GM19463 (cell line): ENCODE measurements around the gene PCNX4.
A peak's percentile ranks its signal among the peaks of the same experiment; 100 is the strongest.

Experiments
- ATAC-seq: cut with Tn5 transposase; IDR thresholded peaks from one replicate; pipeline ENCODE4 v1.9.1; 2021; ENCODE audit warnings: mild to moderate bottlenecking, moderate library complexity; ENCODE audit not compliant: unreplicated experiment

The PCNX4 gene

DNA sequence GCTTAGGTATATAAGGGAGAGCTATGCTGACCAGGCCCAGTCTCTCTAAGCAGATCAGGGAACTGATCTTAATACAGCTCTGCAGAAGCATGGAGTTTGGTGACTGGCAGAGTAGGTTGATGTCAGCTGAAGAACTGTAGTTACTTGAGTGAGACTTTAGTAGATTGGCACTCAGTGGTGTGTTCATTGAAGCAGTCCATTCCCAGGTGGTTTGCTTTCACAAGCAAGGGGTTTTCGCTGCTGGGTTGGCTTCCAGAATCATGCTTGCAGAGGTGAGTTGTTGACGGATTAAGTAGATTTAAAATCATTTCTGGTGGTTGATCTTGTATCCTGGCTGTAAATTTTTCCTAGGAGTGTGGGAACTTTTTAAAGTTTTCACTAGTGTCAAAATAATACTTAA is 80.0 kb downstream of the PCNX4 start:
- ATAC-seq = no peak

DNA sequence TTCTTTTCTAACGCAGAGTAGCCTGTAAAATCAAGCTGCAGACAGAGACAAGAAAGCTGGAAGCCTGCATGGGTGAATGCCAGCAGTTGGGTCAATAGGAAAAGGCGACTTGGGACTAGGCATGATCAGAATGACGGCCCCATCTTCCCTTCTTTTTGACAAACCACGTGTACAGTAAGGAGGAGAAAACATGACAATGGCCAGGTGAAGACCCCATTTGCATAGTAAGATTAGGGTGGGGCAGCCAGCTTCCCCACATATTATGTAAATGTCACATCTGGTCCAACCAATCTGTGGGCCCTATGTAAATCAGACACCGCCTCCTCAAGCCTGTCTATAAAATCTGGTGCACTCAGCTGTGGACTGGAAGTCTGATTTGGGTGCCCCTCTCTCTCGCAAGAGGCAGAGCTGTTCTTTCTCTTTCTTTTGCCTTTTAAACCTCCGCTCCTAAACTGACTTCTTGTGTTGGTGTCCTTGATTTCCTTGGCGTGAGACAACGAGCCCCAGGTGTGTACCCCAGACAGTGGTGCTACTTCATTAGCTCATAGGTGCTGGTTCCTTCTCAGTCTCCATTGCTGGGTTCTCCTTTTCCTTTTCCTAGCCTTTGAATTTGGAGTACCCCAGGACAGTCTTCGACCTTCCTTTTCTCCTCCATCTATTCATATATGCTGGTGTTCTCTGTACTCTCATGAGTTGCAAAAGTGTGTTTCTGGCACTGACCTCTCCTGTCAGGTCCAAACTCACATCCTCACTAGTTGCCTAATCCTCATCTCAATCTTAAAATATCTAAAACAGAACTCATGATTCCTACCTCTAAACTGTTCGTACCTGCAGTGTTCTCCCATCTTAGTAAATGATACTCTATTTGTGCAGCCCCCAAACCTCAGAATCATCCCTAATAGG is 82.9 kb downstream of the PCNX4 start:
- ATAC-seq = no peak

DNA sequence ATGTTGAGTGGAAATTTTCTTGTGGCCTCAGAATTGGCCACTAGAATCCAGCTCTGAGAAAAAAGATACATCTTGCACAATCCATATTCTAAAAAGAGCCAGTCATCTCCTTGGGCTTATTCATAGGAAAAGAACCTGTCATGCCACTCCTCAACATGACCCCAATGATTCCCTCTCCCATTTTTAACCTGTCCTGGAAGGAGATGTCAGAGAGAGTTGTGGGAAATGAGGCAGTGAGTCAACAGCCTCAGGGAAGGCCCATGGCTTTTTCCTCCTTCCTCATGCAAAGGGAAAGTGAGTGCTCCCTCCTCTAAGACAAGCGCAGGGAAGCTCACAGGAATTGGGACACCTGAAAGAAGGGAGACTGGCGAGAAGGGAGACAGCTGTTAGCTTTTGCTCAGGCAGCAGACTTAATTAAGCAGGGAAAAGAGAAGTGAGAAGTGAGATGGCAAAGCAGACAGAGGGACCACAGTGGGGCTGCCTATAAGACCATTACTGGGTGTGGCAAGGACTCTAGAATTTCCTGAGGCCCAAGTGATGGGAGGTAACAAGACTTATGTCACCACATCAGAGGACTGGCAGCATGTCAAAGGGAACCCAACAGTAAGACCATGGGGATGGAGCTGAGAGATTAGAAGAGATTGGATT is 83.7 kb downstream of the PCNX4 start:
- no peak for ATAC-seq

GRCh38 chr14:60178164-60178563 is 86.4 kb downstream of the PCNX4 start:
- no peak for ATAC-seq

- no peak for ATAC-seq
Measured at GRCh38 chr14:60178820-60179219, 87.1 kb downstream of the PCNX4 start.

DNA sequence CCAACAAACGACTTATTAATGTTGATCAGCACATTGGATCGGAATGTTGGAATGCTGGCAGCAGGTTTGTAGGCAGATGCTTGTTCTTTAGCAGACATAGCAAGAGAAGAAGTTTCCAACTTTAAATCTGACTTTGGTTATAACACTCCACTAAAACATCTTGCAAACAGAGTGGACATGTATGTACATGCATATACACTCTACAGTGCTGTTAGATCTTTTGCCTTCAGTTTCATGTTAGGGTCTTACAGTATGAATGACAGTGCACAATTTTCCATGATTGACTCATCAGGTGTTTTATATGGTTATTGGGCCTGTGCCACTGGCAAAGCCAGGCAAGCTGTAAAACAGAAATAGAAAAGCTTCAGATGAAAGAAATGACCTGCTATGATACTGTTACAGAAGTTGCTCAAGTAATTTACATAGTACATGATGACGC is 87.7 kb downstream of the PCNX4 start:
- no peak for ATAC-seq

GRCh38 chr14:60183138-60183537 is 91.4 kb downstream of the PCNX4 start:
- ATAC-seq = no peak

DNA sequence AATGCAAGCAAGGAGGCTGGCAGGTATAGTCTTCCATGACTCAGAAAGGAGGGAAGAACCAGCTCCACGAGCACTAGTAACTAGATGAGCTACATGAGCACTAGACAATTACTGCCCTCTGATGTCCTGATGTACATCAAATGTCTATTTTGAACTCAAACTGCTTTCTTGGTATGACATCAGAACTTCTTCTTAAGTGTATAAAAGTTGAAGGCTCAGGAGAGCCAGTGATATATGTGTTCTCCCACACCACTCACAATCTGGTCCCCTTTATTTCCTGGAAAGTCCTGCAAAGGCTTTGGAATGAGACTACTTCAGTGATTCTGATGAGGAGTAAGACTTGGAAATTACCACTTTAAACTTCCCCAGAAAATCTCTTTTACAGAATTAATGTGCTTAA is 92.0 kb downstream of the PCNX4 start:
- peak; percentile 42 for ATAC-seq

- ATAC-seq = peak; percentile 36
Measured at GRCh38 chr14:60184146-60184904, 92.6 kb downstream of the PCNX4 start.

GRCh38 chr14:60184905-60185555 is 93.3 kb downstream of the PCNX4 start:
- peak; percentile 26 for ATAC-seq

GRCh38 chr14:60188115-60188514 is 96.4 kb downstream of the PCNX4 start:
- no peak for ATAC-seq

DNA sequence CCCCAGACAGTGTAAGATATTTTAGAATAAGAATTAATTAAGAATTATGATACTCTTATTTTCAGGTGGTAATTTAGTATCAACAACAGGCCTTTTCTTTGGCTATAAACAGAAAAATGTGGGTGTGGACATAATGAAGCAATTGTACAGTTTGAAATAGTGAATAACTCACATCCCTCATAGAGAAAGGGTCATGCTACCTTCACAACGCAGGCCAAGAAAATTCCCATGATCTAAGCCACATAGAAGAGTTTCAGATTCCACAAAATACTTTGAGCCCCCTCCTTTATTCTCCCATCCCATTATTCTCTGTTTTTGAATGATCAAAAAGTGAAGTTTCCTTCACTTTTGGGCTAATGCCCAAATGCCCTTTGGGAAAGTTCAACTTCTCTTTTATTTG is 97.0 kb downstream of the PCNX4 start:
- no peak for ATAC-seq

DNA sequence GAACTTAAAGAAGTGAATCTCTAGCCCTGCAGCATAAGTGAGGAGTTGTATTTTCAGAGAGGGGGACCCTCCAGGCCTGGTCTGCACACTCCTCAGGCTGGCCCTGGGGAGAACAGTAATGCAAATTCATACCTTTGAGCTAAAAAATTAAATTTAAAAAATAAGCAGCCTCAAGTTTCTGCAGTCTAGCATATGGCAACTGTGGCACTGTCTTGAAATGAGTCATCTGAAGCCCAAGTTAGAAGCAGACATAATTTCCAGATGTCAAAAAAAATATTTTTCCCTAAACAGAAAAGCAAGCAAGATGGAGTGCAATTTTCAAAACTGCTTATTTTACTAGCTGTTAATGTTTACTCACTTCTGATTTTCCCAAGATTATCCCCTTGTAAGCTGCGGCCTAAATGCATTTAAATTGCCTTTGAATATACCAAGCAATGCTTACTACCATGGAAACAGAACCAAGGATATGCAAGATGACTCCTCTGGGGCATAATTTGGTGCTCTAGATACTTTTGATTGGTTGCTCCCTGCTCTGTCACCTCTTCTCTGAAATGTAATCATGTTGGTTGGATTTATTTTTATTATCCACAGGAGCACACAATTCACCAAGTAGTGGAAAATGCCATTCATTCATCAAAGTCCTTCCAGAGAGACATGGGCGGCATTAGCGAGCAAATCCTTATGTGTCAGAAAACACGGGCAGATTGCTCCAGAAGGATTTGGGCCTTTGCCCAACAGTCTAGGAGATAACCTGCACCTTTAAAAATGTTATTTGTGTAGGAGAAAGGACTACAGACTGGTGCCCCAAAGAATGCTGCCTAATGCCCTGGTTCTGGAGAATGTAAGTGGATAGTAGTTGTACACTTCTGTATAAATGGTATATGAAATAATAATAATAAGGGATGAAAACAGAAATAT is 98.5 kb downstream of the PCNX4 start:
- ATAC-seq = peak; percentile 59

DNA sequence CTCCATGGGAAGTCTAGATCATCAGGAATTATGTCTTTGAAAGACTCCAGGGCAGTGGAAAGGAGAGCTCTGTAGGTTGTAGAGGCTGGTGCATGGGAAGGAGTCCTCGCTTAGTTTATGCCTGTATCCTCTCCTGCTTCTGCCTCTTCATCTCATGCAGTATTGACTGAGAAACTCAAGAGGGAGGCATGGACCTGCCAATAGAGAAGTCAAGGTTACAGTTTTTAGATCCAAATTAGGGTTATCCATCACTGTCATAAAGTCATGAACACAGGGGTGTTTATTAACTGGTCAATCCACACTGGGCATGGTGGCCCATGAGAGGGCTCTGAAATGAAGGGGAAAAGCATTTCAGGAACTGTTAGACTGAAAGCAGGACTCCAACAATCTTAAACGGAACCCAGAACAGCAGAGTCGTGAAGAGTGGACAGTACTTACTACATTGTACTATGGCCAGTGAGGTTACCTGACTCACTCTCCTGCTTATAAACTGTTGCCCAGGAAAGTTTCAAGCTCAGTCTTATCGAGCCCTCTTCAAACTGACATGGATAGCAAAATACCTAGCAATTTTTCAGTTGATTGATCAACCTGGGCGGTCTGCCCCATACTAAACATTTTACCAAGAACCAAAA is 103.6 kb downstream of the PCNX4 start:
- peak; percentile 79 for ATAC-seq

DNA sequence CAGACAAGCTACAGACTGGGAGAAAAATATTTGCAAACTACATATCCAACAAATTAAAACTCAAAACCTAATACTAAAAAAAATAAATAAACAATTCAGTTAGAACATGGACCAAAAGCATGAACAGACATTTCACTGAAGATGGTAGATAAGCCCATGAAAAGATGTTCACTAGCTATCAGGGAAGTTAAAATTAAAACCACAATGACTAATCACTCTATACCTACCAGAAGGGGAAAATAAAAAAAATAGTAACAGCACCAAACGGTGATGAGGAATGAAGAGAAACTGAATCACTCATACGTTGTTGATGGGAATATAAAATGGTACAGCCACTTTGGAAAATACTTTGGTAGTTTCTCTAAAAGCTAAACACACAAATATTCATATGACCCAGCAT is 104.6 kb downstream of the PCNX4 start:
- no peak for ATAC-seq

GRCh38 chr14:60197629-60198303 is 106.0 kb downstream of the PCNX4 start:
- ATAC-seq = no peak

GRCh38 chr14:60199321-60199720 is 107.6 kb downstream of the PCNX4 start:
- no peak for ATAC-seq

- peak; percentile 74 for ATAC-seq
Measured at GRCh38 chr14:60204104-60204842, 112.5 kb downstream of the PCNX4 start.
